ENCODE measurements around the gene UBAC2. TPM values are rescaled to one million over a fixed set of nuclear protein-coding genes. Genes with fewer than 3 reads are reported as not detected.

UBAC2 gene
- total and polyA plus RNA-seq, 10 donors, result 49.3 to 82.1 (median 66.2) TPM

DNA sequence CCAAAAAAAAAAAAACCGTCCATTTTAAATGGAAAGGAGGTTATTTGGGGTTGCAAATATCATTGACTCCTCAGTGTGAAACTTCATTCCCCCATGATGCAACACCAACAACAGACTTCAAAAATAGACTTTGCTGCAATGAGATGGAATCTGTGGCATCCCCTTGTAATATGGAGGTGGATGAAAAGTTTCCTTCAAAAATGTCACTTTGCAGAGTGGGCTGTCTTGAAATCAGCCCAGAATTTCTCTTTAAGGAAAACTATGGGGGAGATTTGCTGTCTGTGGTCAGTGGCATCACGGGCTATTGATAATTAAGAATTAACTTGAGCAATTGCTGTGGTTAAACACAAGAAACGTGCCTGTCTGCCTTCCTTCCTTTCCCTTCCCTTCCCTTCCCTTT is 56.1 kb downstream of the UBAC2 start:
- no peaks in the 10 kb centered on the region for H3K9me3 ChIP-seq
- TF ChIP-seq POLR2A (IDR thresholded peaks at IDR 0.05) (no peak), POLR2AphosphoS5 (IDR thresholded peaks at IDR 0.05) (no peak)
- TF ChIP-seq, protein P1, sequence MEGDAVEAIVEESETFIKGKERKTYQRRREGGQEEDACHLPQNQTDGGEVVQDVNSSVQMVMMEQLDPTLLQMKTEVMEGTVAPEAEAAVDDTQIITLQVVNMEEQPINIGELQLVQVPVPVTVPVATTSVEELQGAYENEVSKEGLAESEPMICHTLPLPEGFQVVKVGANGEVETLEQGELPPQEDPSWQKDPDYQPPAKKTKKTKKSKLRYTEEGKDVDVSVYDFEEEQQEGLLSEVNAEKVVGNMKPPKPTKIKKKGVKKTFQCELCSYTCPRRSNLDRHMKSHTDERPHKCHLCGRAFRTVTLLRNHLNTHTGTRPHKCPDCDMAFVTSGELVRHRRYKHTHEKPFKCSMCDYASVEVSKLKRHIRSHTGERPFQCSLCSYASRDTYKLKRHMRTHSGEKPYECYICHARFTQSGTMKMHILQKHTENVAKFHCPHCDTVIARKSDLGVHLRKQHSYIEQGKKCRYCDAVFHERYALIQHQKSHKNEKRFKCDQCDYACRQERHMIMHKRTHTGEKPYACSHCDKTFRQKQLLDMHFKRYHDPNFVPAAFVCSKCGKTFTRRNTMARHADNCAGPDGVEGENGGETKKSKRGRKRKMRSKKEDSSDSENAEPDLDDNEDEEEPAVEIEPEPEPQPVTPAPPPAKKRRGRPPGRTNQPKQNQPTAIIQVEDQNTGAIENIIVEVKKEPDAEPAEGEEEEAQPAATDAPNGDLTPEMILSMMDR (IDR thresholded peaks at IDR 0.05 in 8 of 11, conservative IDR thresholded peaks at IDR 0.05 in 3 of 11), result no peak
- H3K4me1 ChIP-seq, result peaks cover 17 to 100% (median 69%) of the 10 kb centered on the region in 6 donors
- H3K27me3 ChIP-seq (replicated peaks in 1 of 7), result no peaks in the 10 kb centered on the region
- peak overlapping the region in 6 of 8 donors; percentile 78 to 92 (median 86) for H3K27ac ChIP-seq
- peaks cover 0 to 33% (median 15%) of the 10 kb centered on the region in 6 donors for H3K36me3 ChIP-seq
- H3K4me3 ChIP-seq, result peak overlapping the region; percentile 20 to 70 (median 34)
- intact Hi-C loops (cut with DNase I; ENCODE audit: low total_unique reads), result no loop called here
- 20 to 32% (median 29%) methylated on average over 3 of the region's 3 CpGs for WGBS, 5 donors
- no peak for DNase-seq

DNA sequence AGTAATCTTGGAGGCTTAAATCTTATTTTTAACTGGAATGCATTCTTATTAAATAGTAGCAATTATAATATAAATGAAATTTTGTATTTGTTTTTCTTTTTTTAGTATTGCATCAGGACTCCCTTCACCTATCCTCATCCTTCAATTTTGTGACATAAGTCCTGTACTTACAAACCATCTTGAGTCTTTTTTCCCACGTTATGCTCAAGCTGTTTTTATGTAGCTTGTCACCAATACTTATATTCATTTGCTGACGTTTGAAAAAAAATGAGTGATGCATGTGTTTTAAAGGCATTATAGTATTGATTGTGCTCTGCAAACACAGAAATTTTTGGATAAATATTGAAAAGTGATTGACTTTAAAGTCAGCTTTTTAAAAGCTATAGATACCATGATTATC is 56.6 kb downstream of the UBAC2 start:
- Histone ChIP-seq H3K27me3 (replicated peaks in 1 of 7) (no peaks in the 10 kb centered on the region), H3K9me3 (no peaks in the 10 kb centered on the region), H3K4me3 (peak overlapping the region; percentile 20 to 70 (median 34)), H3K27ac (peak overlapping the region; percentile 71 to 92 (median 84)), H3K4me1 (peaks cover 15 to 100% (median 67%) of the 10 kb centered on the region in 6 donors), H3K36me3 (peaks cover 0 to 28% (median 15%) of the 10 kb centered on the region in 6 donors)
- WGBS, 5 donors, result 43 to 55% (median 51%) methylated on average over 2 of the region's 2 CpGs
- intact Hi-C loops (cut with DNase I; ENCODE audit: low total_unique reads), result no loop called here
- DNase-seq, result no peak
- no peak for TF ChIP-seq POLR2AphosphoS5 (IDR thresholded peaks at IDR 0.05)
- TF ChIP-seq, protein P1 (IDR thresholded peaks at IDR 0.05 in 8 of 11, conservative IDR thresholded peaks at IDR 0.05 in 3 of 11), result no peak
- TF ChIP-seq POLR2A (IDR thresholded peaks at IDR 0.05), result no peak

DNA sequence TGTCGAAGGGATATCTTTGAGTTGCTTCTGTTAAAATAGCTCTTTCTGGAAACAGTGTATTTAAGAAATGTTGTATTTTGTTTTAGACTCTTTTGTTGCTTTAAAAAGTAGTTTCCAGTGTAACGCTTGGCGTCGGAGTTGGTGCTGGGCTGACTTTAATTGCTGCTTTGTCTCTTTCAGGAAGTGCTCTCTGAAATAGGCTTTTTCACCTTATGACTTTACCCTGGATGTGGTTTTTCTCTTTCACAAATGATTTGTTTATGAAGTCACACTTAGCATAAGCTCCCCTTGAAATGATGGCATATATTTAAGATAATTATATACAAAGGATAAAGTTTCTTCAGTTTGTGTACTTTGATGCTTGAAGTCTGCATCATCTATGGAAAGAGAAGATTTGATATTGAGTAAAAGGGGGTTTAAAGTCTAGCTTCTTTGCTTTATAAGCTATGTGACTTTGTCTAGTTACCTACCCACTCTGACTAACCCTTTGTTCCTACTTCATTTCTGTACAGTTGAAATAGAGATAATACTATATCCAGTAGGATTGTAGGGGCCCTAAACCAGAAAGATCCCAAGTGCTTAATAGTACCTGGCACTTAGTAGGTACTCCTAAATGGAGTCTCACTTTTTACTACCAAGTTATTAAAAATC is 57.7 kb downstream of the UBAC2 start, which contains the start of gene GPR18:
TSS of gene GPR18 (minus strand) at position 170 of the 651 bp plus-strand sequence. CDS start 2,507 bp downstream, outside the sequence.
- intact Hi-C loops (cut with DNase I; ENCODE audit: low total_unique reads), result no loop called here
- no peak for DNase-seq
- Histone ChIP-seq H3K36me3 (peaks cover 0 to 27% (median 15%) of the 10 kb centered on the region in 6 donors), H3K27me3 (replicated peaks in 1 of 7) (no peaks in the 10 kb centered on the region), H3K4me1 (peaks cover 17 to 100% (median 67%) of the 10 kb centered on the region in 6 donors), H3K9me3 (no peaks in the 10 kb centered on the region), H3K27ac (peak within 1 kb of the TSS; percentile 71 to 92 (median 84)), H3K4me3 (peak within 1 kb of the TSS; percentile 20 to 70 (median 34))
- TF ChIP-seq POLR2AphosphoS5 (IDR thresholded peaks at IDR 0.05) (peak in 2 of 3 donors; percentile 14 to 90), POLR2A (IDR thresholded peaks at IDR 0.05) (peak in 1 of 3 donors; percentile 86)
- TF ChIP-seq, protein P1 (IDR thresholded peaks at IDR 0.05 in 8 of 11, conservative IDR thresholded peaks at IDR 0.05 in 3 of 11), result no peak
- WGBS, 5 donors, result 9 to 20% (median 10%) methylated on average over 4 of the region's 4 CpGs

DNA sequence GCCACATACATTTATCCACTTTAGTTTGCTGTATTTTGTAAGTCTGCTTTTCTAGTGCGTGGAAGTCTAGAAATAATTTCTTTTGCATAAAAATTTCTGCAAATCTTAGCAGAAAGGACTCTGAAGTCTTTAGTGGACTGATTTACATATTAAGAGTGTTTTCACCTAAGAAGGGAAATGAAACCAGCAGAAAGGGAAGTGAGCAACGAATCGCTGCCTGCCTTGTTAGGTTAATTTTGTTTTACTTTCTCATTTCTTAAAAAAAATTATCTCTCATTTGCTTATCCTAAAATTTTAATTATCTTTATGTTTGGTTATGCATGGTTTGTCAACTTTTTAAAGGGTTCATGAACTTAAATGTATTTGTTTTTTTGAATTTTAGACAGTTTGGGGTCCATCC is 58.3 kb downstream of the UBAC2 start:
- Histone ChIP-seq H3K4me1 (peaks cover 18 to 100% (median 74%) of the 10 kb centered on the region in 6 donors), H3K4me3 (peak overlapping the region in 6 of 8 donors; percentile 2 to 70 (median 38)), H3K27me3 (replicated peaks in 1 of 7) (no peaks in the 10 kb centered on the region), H3K9me3 (no peaks in the 10 kb centered on the region), H3K36me3 (peaks cover 0 to 21% (median 12%) of the 10 kb centered on the region in 6 donors), H3K27ac (peak overlapping the region; percentile 71 to 92 (median 84))
- 5 to 19% (median 12%) methylated on average over 3 of the region's 3 CpGs for WGBS, 5 donors
- intact Hi-C loops (cut with DNase I; ENCODE audit: low total_unique reads), result no loop called here
- no peak for DNase-seq
- no peak for TF ChIP-seq POLR2A (IDR thresholded peaks at IDR 0.05)
- TF ChIP-seq, protein P1 (IDR thresholded peaks at IDR 0.05 in 8 of 11, conservative IDR thresholded peaks at IDR 0.05 in 3 of 11), result no peak

All from spleen (tissue), 11 donors.